BLaER1 treated with 17β-estradiol and CSF1 and Interleukin-3, amounts not matched to agents 10 nM and 100 nM (cell line): Measurements from ENCODE around the gene TOMM70.
A peak's percentile ranks its signal among the peaks of the same experiment; 100 is the strongest.

ENCODE experiments used
- H3K27ac ChIP-seq, 11 experiments: shearing (Covaris generic); formaldehyde crosslinking; 2 replicates each; pipeline ENCODE4 v1.8.1; 2022
- H3K27me3 ChIP-seq, 11 experiments: shearing (Covaris generic); formaldehyde crosslinking; 2 replicates each; pipeline ENCODE4 v1.8.1; 2022
- H3K36me3 ChIP-seq, 11 experiments: shearing (Covaris generic); formaldehyde crosslinking; 2 replicates each; pipeline ENCODE4 v1.8.1; 2022
- H3K4me1 ChIP-seq, 10 experiments: shearing (Covaris generic); formaldehyde crosslinking; 2 replicates each; pipeline ENCODE4 v1.8.1; 2022
- H3K4me2 ChIP-seq, 11 experiments: shearing (Covaris generic); formaldehyde crosslinking; 2 replicates each; pipeline ENCODE4 v1.8.1; 2022
- H3K4me3 ChIP-seq, 10 experiments: shearing (Covaris generic); formaldehyde crosslinking; 2 replicates each; pipeline ENCODE4 v1.8.1; 2022
- H3K9ac ChIP-seq, 11 experiments: shearing (Covaris generic); formaldehyde crosslinking; 2 replicates each; pipeline ENCODE4 v1.8.1; 2022
- H3K9me3 ChIP-seq, 11 experiments: shearing (Covaris generic); formaldehyde crosslinking; replicated peaks in 1 of 11; 2 replicates each; pipeline ENCODE4 v1.8.1; 2022
- H4K20me1 ChIP-seq, 11 experiments: shearing (Covaris generic); formaldehyde crosslinking; 2 replicates each; pipeline ENCODE4 v1.8.1; 2022
- Cebpa-rat ChIP-seq, 11 experiments: shearing (Covaris generic); IDR thresholded peaks; 2 replicates each; pipeline ENCODE4 v1.8.1; 2022

Gene TOMM70

GRCh38 chr3:100402891-100403290 lies 2.0 kb upstream of the TOMM70 start:
- Histone ChIP-seq H3K4me1 (peaks cover 37 to 46% (median 41%) of the 10 kb centered on the region in 10 experiments), H3K9me3 (peaks cover 15 to 40% (median 27%) of the 10 kb centered on the region in 11 experiments), H3K4me3 (peak overlapping the region; percentile 81 to 97 (median 92); a peak in 10 of 20 replicates), H3K9ac (peak overlapping the region in 5 of 11 experiments; percentile 88 to 92 (median 90); a peak in 6 of 22 replicates), H3K36me3 (peaks cover 0 to 14% (median 3%) of the 10 kb centered on the region in 11 experiments; a peak in 9 of 22 replicates), H3K27ac (0 out of 22 replicates have a peak overlapping the region, but pooled peaks of 1 of the 11 experiments have one; percentile 92), H4K20me1 (peaks cover 0 to 27% (median 24%) of the 10 kb centered on the region in 11 experiments; a peak in 19 of 22 replicates), H3K27me3 (no peaks in the 10 kb centered on the region), H3K4me2 (peak overlapping the region; percentile 81 to 98 (median 96); a peak in 21 of 22 replicates)
- TF ChIP-seq Cebpa-rat (IDR thresholded peaks at IDR 0.05) = no peak

- H3K4me1 ChIP-seq = peaks cover 41 to 51% (median 45%) of the 10 kb centered on the region in 10 experiments
- H3K36me3 ChIP-seq = peaks cover 0 to 14% (median 5%) of the 10 kb centered on the region in 11 experiments; a peak in 9 of 22 replicates
- peak overlapping the region; percentile 85 to 92 (median 90); a peak in 18 of 22 replicates for H3K9ac ChIP-seq
- H4K20me1 ChIP-seq = peaks cover 0 to 33% (median 30%) of the 10 kb centered on the region in 11 experiments; a peak in 19 of 22 replicates
- H3K9me3 ChIP-seq = peaks cover 8 to 34% (median 20%) of the 10 kb centered on the region in 11 experiments
- H3K4me3 ChIP-seq = peak overlapping the region; percentile 81 to 97 (median 92)
- peak overlapping the region in 8 of 11 experiments; percentile 79 to 97 (median 88); a peak in 12 of 22 replicates for H3K27ac ChIP-seq
- TF ChIP-seq Cebpa-rat (IDR thresholded peaks at IDR 0.05) = no peak
- H3K4me2 ChIP-seq = peak overlapping the region; percentile 81 to 98 (median 96)
- no peaks in the 10 kb centered on the region for H3K27me3 ChIP-seq
Observed at GRCh38 chr3:100402256-100402655, 1.4 kb upstream of the TOMM70 start.

GRCh38 chr3:100401674-100402041 lies 769 bp upstream of the TOMM70 start:
- no peak for TF ChIP-seq Cebpa-rat (IDR thresholded peaks at IDR 0.05)
- Histone ChIP-seq H3K36me3 (peaks cover 0 to 15% (median 8%) of the 10 kb centered on the region in 11 experiments; a peak in 9 of 22 replicates), H3K4me1 (peaks cover 41 to 51% (median 46%) of the 10 kb centered on the region in 10 experiments), H3K4me3 (peak overlapping the region; percentile 81 to 97 (median 92)), H3K4me2 (peak overlapping the region; percentile 81 to 98 (median 96)), H3K9ac (peak overlapping the region; percentile 85 to 92 (median 90)), H3K27me3 (no peaks in the 10 kb centered on the region), H3K9me3 (peaks cover 2 to 28% (median 14%) of the 10 kb centered on the region in 11 experiments; a peak in 20 of 22 replicates), H4K20me1 (peaks cover 0 to 39% (median 36%) of the 10 kb centered on the region in 11 experiments; a peak in 19 of 22 replicates), H3K27ac (peak overlapping the region; percentile 66 to 97 (median 88); a peak in 21 of 22 replicates)

GRCh38 chr3:100400419-100400779 lies 490 bp downstream of the TOMM70 start:
- H3K9me3 ChIP-seq = peaks cover 0 to 15% (median 6%) of the 10 kb centered on the region in 11 experiments; a peak in 9 of 22 replicates
- peaks cover 0 to 24% (median 14%) of the 10 kb centered on the region in 11 experiments; a peak in 16 of 22 replicates for H3K36me3 ChIP-seq
- no peaks in the 10 kb centered on the region for H3K27me3 ChIP-seq
- H4K20me1 ChIP-seq = peaks cover 8 to 52% (median 46%) of the 10 kb centered on the region in 11 experiments; a peak in 20 of 22 replicates
- peak overlapping the region; percentile 81 to 97 (median 92) for H3K4me3 ChIP-seq
- H3K4me2 ChIP-seq = peak overlapping the region; percentile 87 to 99 (median 98)
- TF ChIP-seq Cebpa-rat (IDR thresholded peaks at IDR 0.05) = no peak
- peak overlapping the region; percentile 66 to 97 (median 88) for H3K27ac ChIP-seq
- H3K9ac ChIP-seq = peak overlapping the region; percentile 85 to 92 (median 90)
- peaks cover 41 to 56% (median 46%) of the 10 kb centered on the region in 10 experiments for H3K4me1 ChIP-seq

GRCh38 chr3:100399341-100400071 lies 1.4 kb downstream of the TOMM70 start:
- H3K9me3 ChIP-seq = peaks cover 0 to 15% (median 4%) of the 10 kb centered on the region in 11 experiments; a peak in 7 of 22 replicates
- no peaks in the 10 kb centered on the region for H3K27me3 ChIP-seq
- H3K4me2 ChIP-seq = peak overlapping the region; percentile 87 to 99 (median 98)
- peaks cover 0 to 33% (median 23%) of the 10 kb centered on the region in 11 experiments; a peak in 21 of 22 replicates for H3K36me3 ChIP-seq
- peaks cover 10 to 61% (median 48%) of the 10 kb centered on the region in 11 experiments; a peak in 20 of 22 replicates for H4K20me1 ChIP-seq
- TF ChIP-seq Cebpa-rat (IDR thresholded peaks at IDR 0.05) = no peak
- H3K4me1 ChIP-seq = peaks cover 41 to 56% (median 46%) of the 10 kb centered on the region in 10 experiments
- peak overlapping the region; percentile 81 to 97 (median 92) for H3K4me3 ChIP-seq
- H3K27ac ChIP-seq = peak overlapping the region; percentile 66 to 97 (median 88); a peak in 20 of 22 replicates
- H3K9ac ChIP-seq = peak overlapping the region; percentile 85 to 92 (median 90)

- no peak overlapping the region for H3K9ac ChIP-seq
- peak in 3 of 11 experiments; percentile 33 to 63 (median 52); a peak in 5 of 22 replicates for TF ChIP-seq Cebpa-rat (IDR thresholded peaks at IDR 0.05)
- H3K27ac ChIP-seq = no peak overlapping the region
- H3K4me3 ChIP-seq = no peak overlapping the region
- H3K9me3 ChIP-seq = peaks cover 0 to 20% (median 6%) of the 10 kb centered on the region in 11 experiments; a peak in 14 of 22 replicates
- H3K4me1 ChIP-seq = peaks cover 25 to 37% (median 27%) of the 10 kb centered on the region in 10 experiments
- H4K20me1 ChIP-seq = peaks cover 10 to 86% (median 67%) of the 10 kb centered on the region in 11 experiments; a peak in 20 of 22 replicates
- 0 out of 22 replicates have a peak overlapping the region, but pooled peaks of 1 of the 11 experiments have one; percentile 8 for H3K4me2 ChIP-seq
- peaks cover 7 to 56% (median 44%) of the 10 kb centered on the region in 11 experiments for H3K36me3 ChIP-seq
- no peaks in the 10 kb centered on the region for H3K27me3 ChIP-seq
Observed at GRCh38 chr3:100396967-100397366, 3.9 kb downstream of the TOMM70 start.

GRCh38 chr3:100395679-100396431 lies 5.0 kb downstream of the TOMM70 start:
- Histone ChIP-seq H3K4me3 (no peak overlapping the region), H3K27me3 (no peaks in the 10 kb centered on the region), H3K4me2 (no peak overlapping the region), H4K20me1 (peaks cover 10 to 94% (median 67%) of the 10 kb centered on the region in 11 experiments; a peak in 20 of 22 replicates), H3K9ac (no peak overlapping the region), H3K9me3 (peaks cover 4 to 31% (median 17%) of the 10 kb centered on the region in 11 experiments; a peak in 19 of 22 replicates), H3K36me3 (peaks cover 14 to 67% (median 55%) of the 10 kb centered on the region in 11 experiments), H3K4me1 (peaks cover 22 to 37% (median 25%) of the 10 kb centered on the region in 10 experiments), H3K27ac (no peak overlapping the region)
- no peak for TF ChIP-seq Cebpa-rat (IDR thresholded peaks at IDR 0.05)

- Histone ChIP-seq H3K27ac (no peak overlapping the region), H3K27me3 (no peaks in the 10 kb centered on the region), H3K4me2 (no peak overlapping the region), H3K9me3 (peaks cover 32 to 56% (median 46%) of the 10 kb centered on the region in 11 experiments), H3K4me1 (no peaks in the 10 kb centered on the region), H4K20me1 (peaks cover 10 to 79% (median 46%) of the 10 kb centered on the region in 11 experiments; a peak in 20 of 22 replicates), H3K36me3 (peaks cover 66 to 100% (median 94%) of the 10 kb centered on the region in 11 experiments), H3K4me3 (no peak overlapping the region), H3K9ac (no peak overlapping the region)
- no peak for TF ChIP-seq Cebpa-rat (IDR thresholded peaks at IDR 0.05)
Observed at GRCh38 chr3:100389025-100389424, 11.9 kb downstream of the TOMM70 start.
